Neutrophil (primary cell): ENCODE data around the gene SFXN3.

ENCODE experiments used
- H3K27ac ChIP-seq: fragments of 200-600 bp; sonication (generic); 2 replicates; pipeline ENCODE4 v1.5.1; 2016; ENCODE audit warnings: mild to moderate bottlenecking, moderate library complexity
- H3K27me3 ChIP-seq: fragments of 200-600 bp; sonication (generic); 2 replicates; pipeline ENCODE4 v1.6.0; 2016; ENCODE audit warnings: mild to moderate bottlenecking
- H3K36me3 ChIP-seq: fragments of 200-600 bp; sonication (generic); 2 replicates; pipeline ENCODE4 v1.5.1; 2017
- H3K4me1 ChIP-seq, 2 experiments: fragments of 200-600 bp in 1 of 2; sonication (generic) in 1 of 2; 1 replicate in 1 of 2; 2 replicates in 1 of 2; pipeline versions ENCODE4 v1.5.1 to v1.6.1; 2013 to 2016; ENCODE audit warnings: low read depth in 1 of 2, low read length in 1 of 2, mild to moderate bottlenecking in 1 of 2, moderate library complexity in 1 of 2; ENCODE audit not compliant: control insufficient read depth in 1 of 2, insufficient read depth in 1 of 2
- H3K4me3 ChIP-seq, 2 experiments: fragments of 200-600 bp in 1 of 2; sonication (generic) in 1 of 2; 1 replicate in 1 of 2; 2 replicates in 1 of 2; pipeline ENCODE4 v1.5.1; 2013 to 2016; ENCODE audit warnings: low read depth in 1 of 2, low read length in 1 of 2, mild to moderate bottlenecking in 1 of 2, moderate library complexity in 1 of 2
- H3K9me3 ChIP-seq: fragments of 200-600 bp; sonication (generic); 2 replicates; pipeline ENCODE4 v1.5.1; 2016
- CTCF ChIP-seq: fragments of 200-600 bp; sonication (generic); IDR thresholded peaks from 2 replicates; pipeline ENCODE4 v1.5.1; 2016; ENCODE audit warnings: antibody characterized with exemption

Gene SFXN3

GRCh38 chr10:101002456-101002855, 28.6 kb upstream of the SFXN3 start:
- Histone ChIP-seq H3K36me3 (peaks cover 15% of the 10 kb centered on the region), H3K27me3 (no peaks in the 10 kb centered on the region), H3K9me3 (no peaks in the 10 kb centered on the region), H3K4me1 (peaks cover 21 to 29% of the 10 kb centered on the region in 2 experiments), H3K27ac (no peak overlapping the region), H3K4me3 (no peak overlapping the region)
- TF ChIP-seq CTCF = no peak

GRCh38 chr10:101003639-101004206, 27.3 kb upstream of the SFXN3 start:
- H3K9me3 ChIP-seq = no peaks in the 10 kb centered on the region
- peaks cover 10 to 17% of the 10 kb centered on the region in 2 experiments for H3K4me1 ChIP-seq
- no peak overlapping the region for H3K4me3 ChIP-seq
- no peak overlapping the region for H3K27ac ChIP-seq
- no peak for TF ChIP-seq CTCF
- H3K27me3 ChIP-seq = no peaks in the 10 kb centered on the region
- H3K36me3 ChIP-seq = peaks cover 15% of the 10 kb centered on the region

DNA sequence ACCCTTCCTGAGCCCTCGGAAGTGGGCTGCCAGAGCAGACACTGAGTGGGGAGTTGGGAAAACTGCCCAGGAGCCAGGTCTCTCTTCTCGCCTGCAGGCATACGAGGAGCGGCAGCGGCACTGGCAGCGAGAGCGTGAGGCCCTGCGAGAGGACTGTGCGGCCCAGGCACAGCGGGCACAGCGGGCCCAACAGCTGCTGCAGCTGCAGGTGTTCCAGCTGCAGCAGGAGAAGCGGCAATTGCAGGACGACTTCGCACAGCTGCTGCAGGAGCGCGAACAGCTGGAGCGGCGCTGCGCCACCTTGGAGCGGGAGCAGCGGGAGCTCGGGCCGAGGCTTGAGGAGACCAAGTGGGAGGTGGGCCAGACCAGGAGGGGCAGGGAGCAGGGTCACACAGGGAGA, 25.7 kb upstream of the SFXN3 start:
- Histone ChIP-seq H3K27me3 (no peaks in the 10 kb centered on the region), H3K27ac (no peak overlapping the region), H3K4me3 (no peak overlapping the region), H3K36me3 (peaks cover 15% of the 10 kb centered on the region), H3K4me1 (peaks cover 0 to 5% of the 10 kb centered on the region in 2 experiments), H3K9me3 (no peaks in the 10 kb centered on the region)
- TF ChIP-seq CTCF = no peak

DNA sequence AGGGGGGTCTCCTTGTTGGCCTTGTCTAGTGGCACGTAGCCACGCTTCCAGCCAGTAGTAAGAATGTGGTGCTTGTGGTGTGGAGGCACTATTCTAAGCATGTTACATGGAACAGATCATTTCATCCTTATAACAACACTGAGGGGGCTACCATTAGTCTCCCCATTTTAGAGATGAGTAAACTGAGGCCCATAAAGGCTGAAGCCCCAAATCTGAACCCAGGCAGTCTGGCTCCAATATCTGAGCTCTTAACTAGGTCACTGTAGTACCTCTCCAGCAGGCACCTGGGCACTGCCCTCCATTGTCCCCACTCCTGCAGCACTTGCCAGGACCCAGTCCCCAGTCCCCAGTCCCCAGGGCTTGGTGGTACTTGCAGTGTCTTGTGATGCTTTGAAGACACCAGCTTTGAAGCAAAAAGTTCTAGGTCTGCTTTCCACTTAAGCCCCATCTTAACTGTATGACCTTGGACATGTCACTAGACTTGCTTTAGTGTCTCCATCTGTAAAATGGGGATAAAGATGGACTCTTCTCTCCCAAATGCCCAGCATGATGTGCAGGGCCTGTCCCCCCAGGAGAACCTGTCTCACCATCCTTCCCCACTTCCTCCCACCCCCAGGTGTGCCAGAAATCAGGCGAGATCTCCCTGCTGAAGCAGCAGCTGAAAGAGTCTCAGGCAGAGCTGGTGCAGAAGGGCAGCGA, 25.0 kb upstream of the SFXN3 start:
- no peak for TF ChIP-seq CTCF
- Histone ChIP-seq H3K4me1 (no peaks in the 10 kb centered on the region), H3K4me3 (no peak overlapping the region), H3K36me3 (peaks cover 15% of the 10 kb centered on the region), H3K27ac (no peak overlapping the region), H3K9me3 (no peaks in the 10 kb centered on the region), H3K27me3 (no peaks in the 10 kb centered on the region)

GRCh38 chr10:101006593-101007098, 24.4 kb upstream of the SFXN3 start:
- no peaks in the 10 kb centered on the region for H3K27me3 ChIP-seq
- no peaks in the 10 kb centered on the region for H3K4me1 ChIP-seq
- no peak overlapping the region for H3K27ac ChIP-seq
- no peaks in the 10 kb centered on the region for H3K9me3 ChIP-seq
- H3K4me3 ChIP-seq = no peak overlapping the region
- H3K36me3 ChIP-seq = peaks cover 15% of the 10 kb centered on the region
- TF ChIP-seq CTCF = no peak
